Activated naive CD8-positive, alpha-beta T cell treated with anti-CD3 and anti-CD28 coated beads, Interleukin-2, amount 50 U/mL, for 16 hours (primary cell): ENCODE results near the gene OR52B4.
"Not testable (repeated sequence)": the region's sequence is repeated elsewhere in the genome, so short reads cannot be mapped to it uniquely, and the experiment has no call there.

Source experiments
- DNase-seq: peaks from one replicate; pipeline ENCODE4 v3.0.0-alpha.2; 2020; ENCODE audit warnings: low read depth, low spot score

Gene OR52B4

DNA sequence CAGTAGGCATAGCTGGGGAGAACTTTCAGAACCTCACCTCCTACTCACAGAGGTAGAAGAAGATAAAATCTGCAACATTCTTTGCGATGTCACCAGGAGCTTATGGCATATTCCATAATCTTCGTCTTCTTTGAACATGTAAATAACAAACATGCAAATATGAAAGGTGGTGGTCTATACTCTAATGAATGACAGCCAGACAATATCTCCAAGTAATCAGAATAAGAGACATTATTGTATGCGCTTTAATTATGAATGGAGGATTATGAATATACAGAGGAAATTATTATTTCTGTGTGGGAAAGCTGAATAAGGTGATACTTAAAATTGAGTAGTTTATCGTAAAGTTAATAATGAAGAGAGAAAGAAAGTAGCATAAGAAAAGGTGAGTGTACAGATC is at the start of gene OR52B4:
TSS of gene OR52B4 (minus strand) at position 101 of the 400 bp plus-strand sequence. CDS start at position 10, 91 bp downstream.
- DNase-seq, result no peak

DNA sequence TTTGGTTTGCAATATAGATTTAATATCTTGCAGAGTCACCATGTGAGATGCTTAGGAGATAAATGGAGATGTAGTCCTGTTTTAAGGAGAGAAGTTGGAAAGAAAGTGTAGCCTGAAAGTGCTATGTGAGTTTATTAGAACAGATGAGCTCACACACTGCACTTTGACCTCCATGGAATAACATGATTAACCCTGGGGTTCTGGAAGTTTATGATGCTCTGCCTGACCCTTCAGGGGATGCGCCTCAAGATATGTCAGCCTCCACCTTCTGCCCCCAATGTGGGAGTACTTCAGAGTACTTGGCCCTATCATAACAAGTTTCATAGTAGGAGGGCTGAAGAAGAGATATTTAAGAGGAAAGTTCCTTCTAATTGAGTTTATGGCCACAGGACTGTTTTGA is 48.6 kb upstream of the OR52B4 start:
- DNase-seq, result no peak

DNA sequence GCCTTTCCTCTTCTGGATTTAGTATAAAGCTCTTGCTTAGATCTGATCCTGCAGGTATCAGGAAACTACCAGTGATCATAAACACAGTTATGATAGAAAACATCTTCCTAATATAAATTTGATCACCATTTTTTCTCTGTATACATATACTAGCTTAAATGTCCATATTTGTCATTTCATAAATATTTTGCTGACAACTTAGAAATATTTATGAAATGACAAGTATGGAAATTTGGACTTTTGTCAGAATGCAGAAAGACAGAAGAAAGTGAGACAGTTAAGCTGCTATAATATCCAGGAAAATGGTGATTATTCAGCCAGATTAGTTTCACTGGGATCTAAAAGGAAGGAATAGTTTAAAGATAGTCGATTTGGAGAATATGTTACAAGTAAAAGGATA is 48.1 kb upstream of the OR52B4 start:
- no peak for DNase-seq

DNA sequence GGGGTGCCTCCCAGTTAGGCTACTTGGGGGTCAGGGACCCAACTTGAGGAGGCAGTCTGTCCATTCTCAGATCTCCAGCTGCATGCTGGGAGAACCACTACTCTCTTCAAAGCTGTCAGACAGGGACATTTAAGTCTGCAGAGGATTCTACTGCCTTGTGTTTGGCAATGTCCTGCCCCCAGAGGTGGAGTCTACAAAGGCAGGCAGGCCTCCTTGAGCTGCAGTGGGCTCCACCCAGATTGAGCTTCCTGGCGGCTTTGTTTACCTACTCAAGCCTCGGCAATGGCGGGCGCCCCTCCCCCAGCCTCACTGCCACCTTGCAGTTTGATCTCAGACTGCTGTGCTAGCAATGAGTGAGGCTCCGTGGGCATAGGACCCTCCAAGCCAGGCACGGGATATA is 38.0 kb upstream of the OR52B4 start:
- DNase-seq, result not testable (repeated sequence)

DNA sequence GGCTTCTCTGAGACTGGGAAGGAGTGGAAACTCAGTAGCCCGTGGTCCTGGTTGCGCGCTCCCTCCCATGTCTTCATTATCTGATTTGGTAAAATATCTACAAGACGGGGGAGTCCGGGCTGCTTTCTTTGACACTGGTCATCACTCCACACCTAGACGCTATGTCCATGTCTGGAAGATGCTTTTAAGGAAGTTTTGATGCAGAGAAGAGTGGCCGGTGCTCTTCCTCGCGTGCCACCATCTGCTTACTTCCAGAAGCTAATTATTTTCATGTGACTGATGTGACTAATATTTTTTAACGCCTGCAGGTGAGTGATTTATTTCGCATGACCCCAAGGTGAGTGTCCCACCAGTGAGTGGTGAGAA is 25.7 kb upstream of the OR52B4 start:
- DNase-seq, result no peak

DNA sequence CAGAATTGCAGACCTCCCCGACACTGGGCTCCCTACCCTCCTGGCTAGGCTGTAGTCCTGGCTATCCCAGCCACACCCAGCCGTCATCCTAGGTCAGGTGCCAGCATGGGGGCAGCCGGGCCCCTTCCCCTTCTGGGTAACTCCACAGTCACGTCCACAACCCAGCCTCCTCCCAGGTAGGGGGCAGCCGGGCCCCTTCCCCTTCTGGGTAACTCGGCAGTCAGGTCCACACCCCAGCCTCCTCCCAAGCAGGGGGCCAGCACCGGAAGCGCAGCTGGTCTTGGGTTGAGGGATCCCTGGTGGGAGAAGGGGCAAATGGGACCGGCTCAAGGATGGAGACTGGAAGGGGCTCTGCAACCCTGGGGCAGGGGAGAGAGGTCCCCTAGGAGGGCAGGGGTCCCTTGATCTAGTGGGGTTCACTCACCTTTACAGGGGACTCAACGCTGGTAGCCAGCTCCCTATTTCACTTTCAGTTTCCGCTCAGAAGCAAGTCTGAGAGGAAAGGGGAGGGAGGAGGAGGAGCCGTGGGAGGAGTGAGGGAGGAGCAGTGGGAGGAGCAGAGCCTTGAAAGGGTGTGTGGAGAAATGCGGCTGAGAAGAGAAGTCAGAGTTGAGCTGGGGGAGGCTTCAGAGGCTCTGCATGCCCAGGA is 25.1 kb upstream of the OR52B4 start, which contains the start of gene TRIM21:
TSS of gene TRIM21 (minus strand) at position 494 of the 649 bp plus-strand sequence. CDS start 3,293 bp downstream, outside the sequence.
- peak; percentile 81 for DNase-seq

DNA sequence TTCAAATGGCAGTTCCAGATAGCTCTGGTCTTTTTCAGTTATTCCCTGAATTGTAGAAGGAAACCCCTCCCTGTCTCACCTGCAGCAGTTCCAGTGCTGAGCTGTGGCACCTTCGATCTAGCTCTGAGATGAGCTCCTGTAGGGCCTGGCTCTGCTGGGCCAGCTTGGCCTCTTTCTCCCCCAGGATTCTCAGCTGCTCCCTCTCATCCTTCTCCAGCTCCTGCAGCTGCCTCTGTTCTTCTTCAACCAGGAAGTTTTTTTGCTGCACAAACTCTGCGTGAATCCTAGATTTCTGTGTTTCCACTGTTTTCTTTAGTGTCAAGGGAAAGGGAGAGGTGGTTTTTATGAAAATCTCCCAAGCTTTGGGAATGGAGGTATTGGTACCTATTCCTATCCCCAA is 20.0 kb upstream of the OR52B4 start:
- DNase-seq, result no peak

DNA sequence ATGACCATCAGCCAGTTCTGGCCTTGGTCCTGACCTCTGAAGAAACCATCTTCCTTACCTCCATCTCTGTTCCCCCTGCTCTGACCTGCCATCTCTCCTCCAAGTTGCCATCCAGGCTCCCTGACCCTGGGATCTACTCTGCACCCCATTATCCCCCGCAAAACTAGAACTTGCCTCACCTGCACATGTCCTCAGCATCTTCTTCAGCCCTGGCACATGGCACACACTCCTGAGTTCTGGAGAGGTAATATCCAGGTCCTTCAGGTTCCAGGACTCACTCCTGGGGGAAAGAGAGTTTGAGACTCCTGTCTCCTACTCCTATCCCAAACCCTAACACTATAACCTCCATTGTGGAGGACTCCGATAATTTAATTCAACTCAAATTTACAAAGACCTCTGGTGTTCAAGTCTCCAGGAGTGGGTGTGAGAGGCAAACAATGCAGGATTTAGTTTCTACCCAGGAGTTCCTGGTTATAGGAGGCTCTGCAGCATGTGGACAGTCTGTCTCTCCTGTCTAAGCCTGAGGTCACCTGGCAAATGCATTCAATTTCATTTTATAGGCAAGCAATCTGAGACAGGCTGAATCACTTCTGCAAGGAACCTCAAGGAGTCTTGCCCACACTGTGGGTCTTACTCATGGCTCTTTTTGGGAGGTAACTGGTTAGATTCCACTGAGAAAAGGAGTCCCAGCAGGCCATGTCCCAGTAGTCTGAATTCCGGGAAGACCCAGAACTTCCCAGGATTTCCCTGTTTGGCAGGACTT is 18.0 kb upstream of the OR52B4 start:
- DNase-seq, result no peak

DNA sequence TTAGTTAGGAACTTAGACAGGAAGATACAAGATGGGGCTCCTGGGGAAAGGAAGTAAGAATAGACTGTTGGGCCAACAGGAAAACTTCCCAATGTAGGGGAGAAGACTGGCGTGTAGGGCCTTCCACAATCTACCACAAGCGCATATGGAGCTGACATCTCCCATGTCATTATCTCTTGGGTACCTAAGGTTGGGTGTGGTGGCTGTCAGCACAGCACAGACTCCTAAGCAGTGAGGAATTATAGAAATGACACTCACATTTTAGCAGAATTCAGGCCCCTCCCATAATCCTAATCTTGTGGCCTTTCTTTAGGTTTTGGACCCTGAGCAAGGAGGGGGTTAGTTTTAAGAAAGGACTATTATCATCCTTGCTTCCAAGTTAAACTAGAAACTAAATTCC is 13.7 kb upstream of the OR52B4 start:
- no peak for DNase-seq

DNA sequence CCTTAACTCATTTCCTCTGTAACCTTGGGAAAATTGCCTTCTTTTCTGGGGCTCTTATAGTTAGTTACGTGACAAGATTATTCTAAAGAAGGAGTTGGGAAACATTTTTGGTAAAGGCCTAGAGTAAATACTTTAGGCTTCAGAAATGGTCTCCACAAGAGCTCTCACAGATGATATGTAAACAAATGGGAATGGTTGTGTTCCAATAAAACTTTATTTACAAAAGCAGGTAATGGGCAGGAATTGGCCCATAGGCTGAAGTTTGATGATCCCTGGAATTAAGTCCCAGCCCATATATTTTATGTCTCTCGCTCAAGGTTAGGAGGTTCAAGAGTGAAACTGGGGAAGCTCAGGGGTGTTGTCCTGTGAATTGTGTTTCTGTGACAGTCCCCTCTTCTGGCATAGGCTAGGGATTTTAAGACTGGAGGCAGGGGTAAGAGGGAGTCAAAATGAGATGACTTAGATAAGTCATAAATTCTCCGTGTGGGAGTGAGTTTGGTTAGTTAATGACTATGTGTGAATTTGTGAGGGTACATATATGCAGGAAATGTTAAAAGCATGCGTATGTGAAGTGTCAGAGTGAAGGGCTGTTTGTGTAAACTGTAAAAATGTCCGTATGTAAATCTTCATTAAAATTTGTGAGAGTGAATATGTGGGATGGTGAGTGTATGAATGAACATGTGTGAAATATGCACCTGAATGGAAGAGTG is 7.4 kb upstream of the OR52B4 start:
- no peak for DNase-seq

DNA sequence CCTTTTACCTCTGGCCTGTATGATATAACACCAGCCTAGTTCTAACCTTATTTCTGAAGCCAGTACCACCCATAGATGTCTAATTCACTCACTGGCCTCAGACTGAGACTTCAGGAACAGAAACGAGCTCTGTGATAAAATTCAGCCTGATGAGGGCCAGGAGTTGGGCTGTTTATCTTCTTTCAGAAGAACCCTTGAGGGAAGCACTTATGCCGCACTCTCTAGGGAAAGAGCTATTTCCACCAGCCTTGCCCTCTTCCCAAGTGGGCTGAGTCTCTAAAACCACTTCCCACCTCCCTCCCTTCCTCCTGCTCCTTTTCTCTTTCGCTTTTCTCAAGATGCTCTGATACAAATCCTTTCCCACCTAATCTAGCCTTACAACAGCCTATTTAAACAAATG is 2.0 kb upstream of the OR52B4 start:
- no peak for DNase-seq

DNA sequence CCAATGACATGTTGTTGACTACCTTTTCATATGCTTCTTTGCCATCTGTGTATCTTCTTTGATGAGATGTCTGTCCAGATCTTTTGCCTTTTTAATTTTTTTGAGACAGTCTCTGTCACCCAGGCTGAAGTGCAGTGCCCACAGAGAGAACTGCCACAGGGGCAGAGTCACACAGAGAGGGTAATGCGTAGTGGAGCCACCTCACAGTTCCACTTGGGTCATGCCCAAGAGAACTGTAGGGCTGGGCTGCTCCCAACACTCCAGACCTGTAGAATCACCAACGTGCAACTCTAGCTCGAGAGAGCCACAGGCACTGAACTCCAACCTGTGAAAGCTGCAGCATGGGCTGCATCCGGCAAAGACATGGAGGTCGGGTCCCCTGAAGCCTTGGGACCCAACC is 20.0 kb downstream of the OR52B4 start:
- not testable (repeated sequence) for DNase-seq

DNA sequence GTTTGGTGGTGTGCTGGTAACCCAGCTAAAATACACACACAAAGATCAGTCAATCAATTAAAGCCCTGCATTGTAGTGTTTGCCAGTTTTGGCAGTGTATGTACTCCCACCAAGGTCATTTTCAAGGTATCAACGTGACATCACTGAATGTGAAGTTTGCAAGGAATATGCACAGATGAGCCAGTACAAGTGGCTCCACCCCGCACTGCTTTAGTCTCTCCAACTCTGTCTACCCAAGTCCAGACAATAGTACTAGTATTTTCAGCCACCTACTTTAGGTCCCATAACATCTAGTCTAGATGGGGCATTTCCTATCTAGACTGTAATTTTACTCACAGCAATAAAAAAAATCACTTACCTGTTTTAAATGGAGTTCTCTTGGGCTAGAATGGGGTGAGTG is 22.8 kb downstream of the OR52B4 start:
- not testable (repeated sequence) for DNase-seq

DNA sequence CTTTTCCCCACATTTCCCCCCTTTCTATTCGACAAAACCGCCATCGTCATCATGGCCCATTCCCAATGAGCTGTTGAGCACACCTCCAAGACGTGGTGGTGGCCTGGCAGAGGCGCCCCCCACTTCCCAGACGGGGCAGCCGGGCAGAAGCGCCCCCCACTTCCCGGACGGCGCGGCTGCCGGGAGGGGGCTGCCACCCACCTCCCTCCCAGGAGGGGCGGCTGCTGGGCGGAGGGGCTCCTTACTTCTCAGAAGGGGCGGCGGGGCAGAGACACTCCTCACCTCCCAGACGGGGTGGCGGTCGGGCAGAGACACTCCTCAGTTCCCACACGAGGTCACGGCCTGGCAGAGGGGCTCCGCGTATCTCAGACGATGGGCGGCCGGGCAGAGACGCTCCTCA is 33.8 kb downstream of the OR52B4 start:
- not testable (repeated sequence) for DNase-seq
